NCI-H1092 treated with DMSO at 0.1 percent for 48 hours (cell line): ENCODE data around the gene EXD3.
"Not testable (repeated sequence)": the region's sequence is repeated elsewhere in the genome, so short reads cannot be mapped to it uniquely, and the experiment has no call there.

Experiments
- DNase-seq: peaks from one replicate; lab custom pipeline; 2025; lab: John Stamatoyannopoulos, UW

The EXD3 gene

DNA sequence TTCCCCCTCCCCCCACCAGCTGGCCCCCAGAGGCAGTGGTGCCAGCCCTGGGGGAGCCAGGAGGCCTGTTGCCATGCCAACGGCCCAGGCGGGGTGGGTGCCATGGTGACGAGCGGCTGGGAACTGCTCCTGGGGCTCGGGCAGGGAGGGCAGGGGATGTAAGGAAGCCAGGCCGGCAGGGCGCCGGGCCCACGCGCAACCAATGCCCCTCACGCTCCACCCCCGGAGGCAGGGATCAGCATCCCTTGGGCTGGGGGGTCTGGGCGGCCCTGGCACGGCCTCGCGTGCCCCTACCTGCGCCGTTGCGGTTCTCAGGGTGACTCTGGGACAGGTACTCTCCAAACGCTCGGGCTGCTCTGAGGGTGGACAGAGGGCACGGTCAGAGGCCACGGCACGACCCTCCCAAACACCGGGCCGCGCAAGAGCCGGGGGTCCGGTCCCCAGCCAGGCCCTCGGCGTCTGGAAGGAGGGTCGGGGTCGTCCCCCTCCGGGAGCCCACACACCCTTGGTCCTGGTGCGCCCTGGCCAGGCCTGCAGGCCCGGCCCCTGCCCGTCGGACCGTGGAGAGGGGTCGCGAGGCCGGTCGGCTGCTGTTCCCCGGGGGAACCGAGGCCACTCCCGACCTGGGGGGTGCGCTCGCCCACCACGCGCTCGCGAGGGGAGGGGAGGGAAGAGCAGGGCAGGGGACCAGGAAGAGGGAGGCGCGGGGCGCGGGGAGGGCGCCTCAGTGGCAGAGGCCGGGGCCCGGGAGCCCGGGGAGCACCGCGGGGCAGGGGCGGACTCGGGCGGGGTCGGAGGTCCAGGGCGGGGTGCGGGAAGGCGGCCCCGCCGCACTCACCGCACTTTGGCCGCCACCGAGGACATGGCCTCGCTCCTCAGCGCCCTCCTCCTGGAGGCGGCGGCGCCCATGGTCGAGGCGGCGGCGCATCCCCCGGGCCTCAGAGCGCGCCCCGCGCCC is 35.5 kb upstream of the EXD3 start:
- peak; percentile 27 for DNase-seq

DNA sequence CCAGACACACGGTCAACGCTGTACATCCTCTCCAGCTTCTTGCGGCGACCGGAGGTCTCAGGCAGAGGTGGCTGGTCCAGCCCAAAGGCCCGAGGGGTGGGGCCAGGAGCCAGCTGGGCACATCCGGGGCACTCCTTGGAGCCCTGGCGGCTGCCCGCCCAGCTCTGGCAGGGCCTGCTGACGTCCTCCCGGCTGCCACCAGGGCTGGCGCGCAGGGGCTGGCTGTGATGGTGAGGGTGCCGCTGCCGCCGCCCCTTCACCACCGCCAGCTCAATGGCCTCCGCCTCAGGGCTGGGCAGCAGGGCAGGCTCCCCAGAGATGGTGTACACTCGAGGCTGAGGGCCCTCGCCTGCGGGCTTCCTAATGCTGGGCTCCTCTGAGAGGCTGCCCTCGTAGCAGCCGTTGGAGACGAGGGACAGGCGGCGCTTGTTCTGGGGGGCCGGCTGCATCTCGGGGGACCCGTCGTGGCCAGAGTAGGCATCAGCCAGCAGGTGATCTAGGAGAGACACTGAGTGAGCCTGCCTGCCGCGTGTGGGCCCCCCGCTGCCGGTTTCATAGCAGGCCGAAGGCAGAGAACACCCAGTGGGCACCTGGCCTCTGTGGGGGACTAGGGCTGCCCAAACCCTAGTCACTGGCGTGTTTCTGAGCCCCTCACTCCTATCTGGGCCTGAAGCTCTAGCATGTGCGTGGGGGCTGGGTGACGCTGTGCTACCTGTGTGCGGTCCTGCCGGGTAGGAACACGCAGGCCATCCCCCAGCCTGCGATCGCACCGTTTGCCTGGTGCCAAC is 34.6 kb upstream of the EXD3 start:
- no peak for DNase-seq

GRCh38 chr9:137456864-137457405 is 34.0 kb upstream of the EXD3 start:
- no peak for DNase-seq

- no peak for DNase-seq
These were observed 33.3 kb upstream of the EXD3 start for GRCh38 chr9:137456061-137456863.

DNA sequence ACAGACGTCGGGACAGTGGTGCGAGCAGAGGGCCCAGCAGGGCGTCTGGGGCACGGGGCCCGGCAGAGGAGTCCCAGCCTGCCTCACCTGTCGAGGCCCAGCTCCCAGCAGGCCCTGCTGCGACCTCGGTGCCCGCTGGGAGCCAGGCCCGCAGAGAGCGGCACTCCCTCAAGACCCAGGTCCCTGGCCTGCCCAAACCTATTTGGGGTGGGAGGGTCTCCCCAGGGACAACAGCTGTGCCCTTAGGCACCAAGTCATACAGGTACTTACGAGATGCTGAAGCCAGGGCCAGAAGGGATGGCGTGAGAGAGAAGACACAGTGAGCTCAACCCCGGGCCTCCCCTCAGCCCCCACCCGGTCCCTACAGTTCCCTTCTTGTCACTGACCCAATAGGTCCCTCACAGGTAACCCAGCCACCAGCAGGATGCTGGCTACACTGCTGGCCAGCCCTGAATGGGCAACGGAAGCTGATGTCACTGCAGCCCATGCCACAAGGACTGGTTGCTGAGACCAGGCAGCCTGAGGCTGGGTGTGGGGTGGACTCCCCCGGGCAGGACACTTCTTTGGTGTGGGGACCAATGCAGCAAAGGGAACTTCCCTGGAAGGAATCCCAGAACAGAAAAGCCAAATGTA is 32.5 kb upstream of the EXD3 start:
- DNase-seq = no peak

DNA sequence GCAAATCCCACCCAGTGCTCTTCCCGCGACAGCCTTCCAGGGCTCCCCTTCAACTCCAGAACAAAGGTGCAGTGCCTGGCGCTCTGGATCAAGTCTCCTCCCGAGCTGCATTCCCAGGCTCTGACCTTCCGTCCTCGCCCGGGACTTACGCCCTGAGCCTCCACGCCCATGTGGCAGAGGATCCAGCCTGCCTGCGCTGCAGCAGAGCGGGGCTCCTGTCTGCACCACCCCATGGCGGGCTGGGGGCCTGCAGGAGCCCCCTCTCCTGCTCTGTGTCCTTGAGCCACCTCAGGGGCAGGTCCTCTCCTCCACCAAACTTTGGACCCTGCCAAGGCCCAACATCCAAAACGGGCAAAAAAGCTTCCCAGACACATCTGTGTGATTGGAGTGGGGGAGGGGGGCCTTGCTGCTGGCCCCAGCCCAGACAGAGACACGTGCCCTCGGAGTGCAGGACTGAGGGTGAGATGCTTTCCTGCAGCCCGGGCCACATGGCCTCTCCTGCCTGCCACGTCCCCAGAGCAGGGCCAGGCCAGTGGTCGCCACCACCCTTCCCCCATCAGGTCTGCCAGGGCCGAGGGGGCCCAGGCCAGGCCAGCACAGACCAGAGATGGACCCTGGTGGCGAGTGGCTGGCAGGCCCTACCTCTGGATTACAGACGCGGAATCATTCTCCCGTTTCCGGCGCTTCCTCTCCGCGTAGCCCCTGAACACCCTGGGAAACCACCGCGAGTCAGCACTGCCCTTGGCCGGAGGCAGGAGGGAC is 31.8 kb upstream of the EXD3 start:
- no peak for DNase-seq

DNA sequence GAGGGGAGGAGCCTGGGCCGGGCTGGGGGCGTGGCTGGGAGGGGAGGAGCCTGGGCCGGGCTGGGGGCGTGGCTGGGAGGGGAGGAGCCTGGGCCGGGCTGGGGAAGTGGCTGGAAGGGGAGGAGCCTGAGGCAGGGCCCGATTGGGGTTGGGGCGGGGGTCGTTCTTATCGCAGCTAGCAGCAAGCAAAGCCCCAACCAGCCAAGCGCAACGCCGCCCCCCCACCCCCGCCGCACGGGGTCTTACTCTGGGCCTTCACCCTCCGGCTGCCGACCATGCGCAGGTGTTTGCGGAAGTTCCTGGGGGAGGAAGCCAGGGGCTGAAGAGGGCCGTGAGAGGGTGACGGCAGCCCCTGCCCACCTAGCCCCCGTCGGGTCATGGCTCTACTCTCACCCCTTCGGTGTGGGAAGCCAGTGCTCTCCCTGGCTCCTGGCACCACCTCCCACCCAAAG is 31.2 kb upstream of the EXD3 start:
- DNase-seq = no peak

DNA sequence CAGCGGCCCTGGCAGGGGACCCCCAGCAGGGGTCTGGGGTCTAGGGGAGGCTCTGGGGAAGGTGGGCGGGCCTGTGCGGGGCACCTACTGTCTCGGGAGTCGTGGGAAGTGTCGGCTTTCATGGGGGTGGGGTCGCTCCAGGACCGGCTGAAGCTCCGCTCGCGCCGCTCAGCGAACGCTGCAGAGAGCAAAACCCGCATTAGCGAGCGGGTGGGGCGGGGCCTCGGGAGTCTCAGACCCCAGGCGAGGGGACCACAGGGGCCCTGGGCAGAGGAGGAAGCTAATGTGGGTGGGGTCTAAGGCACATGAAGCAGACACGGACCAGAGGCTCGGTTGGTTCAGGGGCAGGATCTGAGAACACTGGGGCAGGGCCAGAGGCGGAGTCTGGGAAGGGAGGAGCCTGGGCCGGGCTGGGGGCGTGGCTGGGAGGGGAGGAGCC is 30.7 kb upstream of the EXD3 start:
- no peak for DNase-seq

DNA sequence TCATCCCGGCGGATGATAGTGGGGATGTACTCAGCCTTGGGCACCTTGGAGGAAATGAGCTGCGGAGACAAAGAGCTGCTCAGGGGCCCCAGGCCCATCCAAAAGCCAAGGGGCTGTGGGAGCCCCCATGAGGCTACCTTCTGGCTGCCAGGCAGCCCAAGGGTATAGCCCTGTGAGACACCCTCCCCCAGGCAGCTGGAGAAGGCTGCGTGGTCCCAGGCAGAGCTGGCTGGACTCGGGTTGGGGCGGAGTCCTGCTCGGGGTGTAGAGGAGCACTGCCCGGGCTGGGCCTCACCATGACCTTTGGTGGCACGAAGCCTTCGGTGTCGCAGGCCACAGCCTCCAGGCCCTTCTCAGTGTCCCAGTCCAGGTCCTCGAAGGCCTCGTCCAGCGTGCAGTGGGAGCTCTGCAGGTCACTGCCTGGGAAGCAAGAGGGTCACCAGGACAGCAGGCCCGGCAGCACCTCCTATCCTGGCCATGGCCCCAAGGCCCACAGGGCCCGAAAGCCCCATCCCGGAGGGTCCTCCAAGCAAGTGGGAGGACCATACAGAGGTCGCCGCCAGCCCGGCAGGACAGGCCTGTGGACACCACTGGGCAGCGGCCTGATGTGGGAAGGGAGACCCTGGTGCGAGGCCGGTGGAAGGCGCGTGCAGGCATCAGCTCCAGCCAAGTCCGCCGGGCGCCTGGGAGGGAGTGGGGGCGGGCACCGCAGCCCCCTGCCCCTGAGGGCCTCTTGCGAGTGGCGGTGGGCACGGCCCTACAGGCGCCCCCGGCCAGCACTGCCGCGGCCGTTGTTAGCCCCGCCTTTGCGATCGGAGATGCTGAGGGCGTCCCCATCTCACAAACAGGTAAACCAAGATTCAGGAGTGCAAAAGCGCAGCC is 30.0 kb upstream of the EXD3 start:
- DNase-seq = no peak

GRCh38 chr9:137452006-137452760 is 29.2 kb upstream of the EXD3 start:
- DNase-seq = no peak

- DNase-seq = not testable (repeated sequence)
These were observed 28.5 kb upstream of the EXD3 start for GRCh38 chr9:137451264-137452005.

DNA sequence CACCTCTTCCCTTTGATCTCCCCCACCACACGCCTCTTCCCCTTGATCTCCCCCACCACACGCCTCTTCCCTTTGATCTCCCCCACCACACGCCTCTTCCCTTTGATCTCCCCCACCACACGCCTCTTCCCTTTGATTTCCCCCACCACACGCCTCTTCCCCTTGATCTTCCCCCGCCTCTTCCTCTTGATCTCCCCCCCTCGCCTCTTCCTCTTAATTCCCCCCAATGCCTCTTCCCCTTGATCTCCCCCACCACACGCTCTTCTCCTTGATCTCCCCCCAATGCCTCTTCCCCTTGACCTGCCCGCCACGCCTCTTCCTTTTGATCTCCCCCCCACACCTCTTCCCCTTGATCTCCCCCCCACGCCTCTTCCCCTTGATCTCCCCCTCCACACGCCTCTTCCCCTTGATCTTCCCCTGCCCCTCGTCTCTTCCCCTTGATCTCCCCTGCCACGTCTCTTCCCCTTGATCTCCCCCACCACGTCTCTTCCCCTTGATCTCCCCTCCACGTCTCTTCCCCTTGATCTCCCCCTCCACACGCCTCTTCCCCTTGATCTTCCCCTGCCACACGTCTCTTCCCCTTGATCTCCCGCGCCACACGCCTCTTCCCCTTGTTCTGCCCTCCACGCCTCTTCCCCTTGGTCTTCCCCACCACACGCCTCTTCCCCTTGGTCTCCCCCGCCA is 27.7 kb upstream of the EXD3 start:
- DNase-seq = not testable (repeated sequence)

GRCh38 chr9:137449931-137450538 is 27.1 kb upstream of the EXD3 start:
- DNase-seq = no peak

DNA sequence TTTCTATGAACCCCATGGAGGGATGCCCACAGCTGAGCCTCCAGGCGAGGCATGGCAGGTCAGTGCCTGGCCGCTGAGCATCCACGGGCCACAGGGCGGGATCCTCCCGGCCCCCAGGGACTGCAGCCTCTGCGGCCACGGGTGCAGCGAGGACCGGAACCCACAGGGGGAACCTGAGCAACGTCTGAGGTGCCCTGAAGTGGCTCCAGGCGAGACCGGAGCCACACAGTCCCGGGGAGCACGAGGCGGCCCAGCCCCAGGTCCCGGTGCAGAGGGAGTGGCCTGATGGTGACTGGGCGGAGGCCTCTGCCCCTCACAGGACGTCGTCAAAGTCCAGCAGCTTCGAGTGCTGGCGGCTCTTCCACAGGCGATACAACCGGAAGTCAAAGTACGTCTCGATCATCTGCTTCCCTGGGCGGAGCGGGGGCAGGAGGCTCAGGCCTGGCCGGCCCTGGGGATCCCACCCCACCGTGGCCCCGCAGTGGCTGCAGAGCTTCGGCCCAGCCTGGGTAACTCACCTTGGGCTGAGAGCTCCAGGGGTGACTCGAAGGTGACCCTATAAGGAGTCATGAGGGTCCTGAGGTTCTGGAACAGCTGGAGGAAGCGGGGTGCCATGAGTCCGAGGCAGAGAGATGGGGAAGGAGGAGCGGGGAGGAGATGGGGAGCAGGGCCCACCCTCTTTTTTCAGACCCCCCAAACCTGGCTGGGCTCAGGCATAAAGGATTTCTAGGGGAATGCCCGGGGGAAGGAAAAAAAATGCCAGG is 26.3 kb upstream of the EXD3 start:
- no peak for DNase-seq

GRCh38 chr9:137448602-137448962 is 25.6 kb upstream of the EXD3 start:
- no peak for DNase-seq
